HT1080 (cell line): ENCODE results near the gene CKB. TPM values are rescaled to one million over a fixed set of nuclear protein-coding genes. Genes with fewer than 3 reads are reported as not detected.
A peak's percentile ranks its signal among the peaks of the same experiment; 100 is the strongest.

ENCODE experiments used
- DNase-seq: peaks from one replicate; pipeline ENCODE4 v3.0.0-alpha.2; 2015; ENCODE audit warnings: low read depth
- total RNA-seq: library from RNA; depleted of rRNA; stranded (reverse); fragments of >200 nt; shearing (Covaris generic); gene quantifications from 2 replicates; pipeline ENCODE4 v1.2.3, GENCODE V29; 2014

Gene CKB
- total RNA-seq, 1 experiment from 2014 or later: 5.9 TPM

DNA sequence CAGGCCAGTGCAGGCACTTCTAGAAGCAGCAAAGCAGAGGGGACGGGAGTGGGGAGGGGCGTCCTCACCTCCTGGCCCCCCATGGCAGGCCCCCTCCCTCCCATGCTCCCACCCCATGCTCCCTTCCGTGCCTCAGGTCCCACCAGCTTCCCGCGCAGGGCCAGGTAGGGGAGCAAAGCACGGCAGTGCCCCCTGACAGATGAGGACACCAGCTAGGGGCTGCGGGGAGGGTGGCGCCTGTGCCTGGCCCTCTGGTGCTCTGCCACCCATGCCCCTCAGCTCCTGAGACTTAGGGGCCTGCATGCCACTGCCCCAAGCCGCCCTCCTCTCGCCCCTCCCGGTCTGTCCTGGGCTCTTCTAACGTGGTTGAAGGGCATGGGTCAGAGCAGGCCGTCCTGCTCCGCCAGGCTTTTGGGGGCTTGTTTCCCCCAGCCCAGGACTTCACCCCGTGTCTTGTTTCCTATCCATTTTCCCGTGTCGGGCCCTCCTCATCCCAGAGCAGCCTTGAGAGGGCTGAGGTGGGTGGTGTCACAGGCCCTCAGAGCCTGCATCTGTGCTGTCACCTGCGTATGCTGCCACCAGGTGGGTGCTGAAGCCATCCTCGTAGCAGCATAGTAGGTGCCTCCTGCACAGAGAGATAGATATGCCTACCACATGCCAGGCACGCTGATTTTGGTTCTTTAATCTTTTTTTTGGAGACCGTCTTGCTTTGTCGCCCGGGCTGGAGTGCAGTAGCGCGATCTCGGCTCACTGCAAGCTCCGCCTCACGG, 16.6 kb upstream of the CKB start:
- no peak for DNase-seq

DNA sequence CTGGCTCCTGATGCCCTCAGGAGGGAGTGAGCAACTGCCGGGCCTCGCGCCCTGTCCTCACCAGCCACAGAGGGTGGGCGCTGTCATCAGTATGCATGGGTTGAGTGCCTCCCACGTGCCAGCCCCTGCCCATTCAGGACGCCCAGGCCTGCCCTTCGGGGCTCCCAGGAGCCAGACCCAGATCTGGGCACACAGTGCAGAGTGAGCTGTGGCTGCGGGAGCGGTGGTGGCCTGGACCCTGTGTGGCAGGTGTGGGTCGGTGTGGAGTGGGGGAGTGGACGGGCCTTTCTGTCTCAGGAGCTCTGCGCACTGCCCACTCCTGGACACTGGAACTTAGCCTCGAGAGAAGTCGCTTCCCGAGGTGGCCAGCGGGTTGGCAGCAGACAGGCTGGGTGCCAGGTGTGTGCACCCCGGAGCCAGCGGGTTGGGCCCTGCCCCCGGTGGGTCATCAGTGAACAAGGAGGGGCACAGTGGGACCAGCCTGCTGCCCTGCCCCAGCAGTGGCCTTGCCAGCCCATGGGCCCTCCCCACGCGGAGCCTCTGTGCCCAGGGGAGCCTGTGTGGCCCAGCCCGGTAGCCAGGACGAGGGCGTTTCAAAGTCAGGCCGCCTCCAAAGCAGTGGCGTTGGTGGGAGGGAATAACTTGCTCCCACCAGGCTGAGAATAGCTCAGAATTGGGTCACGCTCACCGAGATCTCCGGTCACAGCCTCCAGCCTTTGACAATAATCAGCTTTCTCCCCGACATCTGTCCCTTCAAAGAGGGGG, 15.8 kb upstream of the CKB start:
- no peak for DNase-seq

DNA sequence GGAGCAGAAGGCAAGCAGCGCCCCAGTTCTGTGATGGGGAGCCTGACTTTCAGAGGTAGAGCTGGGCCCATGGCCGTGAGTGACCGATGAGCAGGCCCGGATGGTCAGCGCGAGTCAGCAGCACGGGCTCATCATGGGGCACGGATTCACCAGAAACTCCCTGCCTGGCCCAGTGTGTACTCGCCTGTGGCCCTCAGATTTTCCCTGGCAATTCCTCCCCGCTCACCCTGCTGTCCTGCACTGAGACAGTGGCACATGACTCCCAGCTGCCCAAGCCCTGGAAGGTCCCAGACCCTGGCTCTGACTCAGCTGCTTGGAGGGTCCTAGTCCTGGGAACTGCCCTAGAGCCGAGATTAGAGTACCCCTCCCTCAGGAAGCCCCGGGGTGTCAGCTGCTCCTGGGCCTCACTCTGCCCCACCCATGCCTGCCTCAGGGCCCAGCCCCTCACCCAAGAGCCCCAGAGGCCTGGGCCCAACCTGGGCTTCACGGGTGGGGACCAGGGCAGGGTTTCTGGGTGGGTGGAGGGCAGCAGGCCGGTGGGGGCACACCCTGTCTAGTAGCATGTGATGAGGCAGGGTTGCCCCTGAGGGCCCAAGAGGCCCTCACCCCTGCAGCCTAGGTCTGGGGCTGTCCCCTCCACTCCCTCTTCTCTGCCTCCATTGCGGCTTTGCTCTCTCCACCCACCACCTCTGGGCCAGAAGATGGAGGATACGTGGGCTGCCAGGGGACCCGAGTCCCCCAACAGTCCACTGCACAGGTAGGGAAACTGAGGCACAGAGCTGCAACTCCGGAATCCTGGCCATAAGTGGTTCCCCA, 14.8 kb upstream of the CKB start:
- DNase-seq: no peak

DNA sequence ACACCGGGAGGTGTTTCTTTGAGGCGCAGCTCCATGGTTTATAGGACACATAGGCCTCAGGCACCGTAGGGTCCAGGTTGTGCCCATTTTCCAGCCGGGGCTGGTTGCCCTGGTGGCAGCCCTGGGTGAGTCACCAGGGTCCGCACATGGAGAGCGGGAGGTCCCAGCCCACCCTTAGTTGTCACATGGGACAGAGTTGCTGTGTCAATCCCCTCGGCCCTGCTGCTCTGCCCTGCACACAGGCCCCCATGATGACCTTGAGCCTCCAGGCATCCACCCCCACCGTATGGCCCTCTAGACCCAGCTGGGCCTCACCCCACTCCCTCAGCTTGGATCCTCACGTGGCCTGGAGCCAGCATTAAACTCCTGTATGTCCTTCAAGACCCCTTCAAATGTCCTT, 14.1 kb upstream of the CKB start:
- DNase-seq: no peak

DNA sequence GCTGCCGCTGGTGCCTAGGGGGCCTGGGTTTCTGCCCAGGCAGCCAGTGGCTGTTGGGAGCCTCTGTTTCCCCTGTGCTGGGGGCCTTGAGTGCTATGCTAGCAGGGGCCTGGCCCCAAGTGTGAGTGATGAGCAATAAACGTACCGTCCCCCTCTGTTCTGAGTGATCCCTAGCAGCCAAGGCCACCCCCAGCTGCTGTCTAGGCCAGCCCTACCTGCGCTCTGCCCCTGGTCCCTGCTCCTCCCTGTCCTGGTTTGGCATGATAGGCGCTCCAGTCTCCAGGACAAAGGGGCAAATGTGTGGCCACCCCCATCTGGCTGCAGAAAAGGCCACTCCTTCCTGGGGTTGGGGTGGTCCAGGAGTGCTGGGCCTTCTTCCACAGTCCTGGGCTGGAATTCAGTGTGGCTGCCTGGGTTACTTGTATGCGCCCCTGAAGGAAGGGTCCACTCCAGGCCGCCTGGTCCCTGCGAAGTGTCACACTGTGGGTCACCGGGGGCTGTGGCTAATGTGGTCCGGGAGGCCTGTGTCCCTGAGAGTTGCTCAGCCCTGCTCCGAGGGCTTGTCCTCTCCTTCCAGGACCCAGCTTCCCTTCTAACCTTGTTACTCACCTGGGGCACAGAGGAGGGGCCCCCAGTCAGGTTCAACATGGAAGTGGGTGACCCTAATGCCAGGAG, 13.4 kb upstream of the CKB start:
- no peak for DNase-seq

DNA sequence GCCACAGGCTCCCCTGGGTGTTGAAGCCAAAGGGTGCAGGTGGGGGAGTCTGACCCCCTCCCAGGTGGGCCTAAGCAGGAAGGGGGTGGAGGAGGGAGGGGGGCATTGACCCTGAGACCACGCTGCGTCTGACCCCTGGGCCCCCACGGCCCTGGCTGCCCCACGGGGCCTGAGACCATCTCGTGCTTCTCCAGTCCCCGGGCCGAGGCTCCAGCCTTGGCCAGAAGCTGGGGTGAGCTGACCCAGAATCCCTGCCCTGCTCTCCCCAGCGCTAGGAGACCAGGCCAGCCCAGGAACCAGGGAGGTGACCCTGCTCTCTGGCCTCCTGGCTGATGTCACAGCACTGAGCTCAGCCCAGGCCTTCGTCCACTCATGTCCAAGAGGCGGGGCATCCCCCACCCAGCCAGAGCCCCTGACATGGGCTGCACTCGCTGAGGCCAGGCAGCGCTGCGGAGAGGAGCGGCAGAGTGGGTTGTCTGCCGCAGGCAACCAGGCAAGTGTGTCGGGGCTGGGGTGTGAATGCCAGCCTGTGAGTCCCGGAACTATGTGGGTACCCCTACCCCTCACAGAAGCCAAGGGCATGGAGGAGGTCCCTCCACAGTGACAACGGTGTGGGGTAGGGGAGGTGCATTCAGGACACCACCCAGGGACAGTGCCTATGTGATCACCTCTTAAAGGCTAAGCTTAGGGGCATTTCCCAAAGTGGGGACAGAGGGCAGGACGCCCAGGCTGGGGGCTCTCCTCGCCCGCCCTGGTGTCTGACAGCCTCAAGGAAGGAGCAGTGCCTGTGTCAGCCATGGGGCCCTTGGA, 12.7 kb upstream of the CKB start:
- DNase-seq: no peak

DNA sequence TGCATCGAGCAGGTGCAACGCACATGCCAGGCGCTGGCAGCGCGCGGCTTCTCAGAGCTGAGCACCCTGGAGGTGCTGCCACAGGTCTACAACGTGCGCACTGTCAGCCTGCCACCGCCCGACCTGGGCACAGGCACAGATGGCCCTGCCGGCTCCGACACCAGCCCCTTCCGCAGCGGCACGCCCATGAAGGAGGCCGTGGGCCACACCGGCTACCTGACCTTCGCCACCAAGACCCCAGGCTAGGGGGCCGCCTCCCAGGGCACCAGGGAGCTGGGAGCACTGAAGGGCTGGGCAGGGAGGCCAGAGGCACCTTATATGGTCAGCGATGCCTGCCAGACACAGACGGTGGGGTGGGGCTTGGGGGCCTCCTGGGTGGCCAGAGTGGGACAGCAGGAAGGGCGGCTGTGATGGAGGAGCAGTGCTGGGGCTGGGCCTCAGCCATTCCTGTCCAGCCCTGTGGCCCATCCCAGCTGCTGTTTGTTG, 12.0 kb upstream of the CKB start:
- no peak for DNase-seq

DNA sequence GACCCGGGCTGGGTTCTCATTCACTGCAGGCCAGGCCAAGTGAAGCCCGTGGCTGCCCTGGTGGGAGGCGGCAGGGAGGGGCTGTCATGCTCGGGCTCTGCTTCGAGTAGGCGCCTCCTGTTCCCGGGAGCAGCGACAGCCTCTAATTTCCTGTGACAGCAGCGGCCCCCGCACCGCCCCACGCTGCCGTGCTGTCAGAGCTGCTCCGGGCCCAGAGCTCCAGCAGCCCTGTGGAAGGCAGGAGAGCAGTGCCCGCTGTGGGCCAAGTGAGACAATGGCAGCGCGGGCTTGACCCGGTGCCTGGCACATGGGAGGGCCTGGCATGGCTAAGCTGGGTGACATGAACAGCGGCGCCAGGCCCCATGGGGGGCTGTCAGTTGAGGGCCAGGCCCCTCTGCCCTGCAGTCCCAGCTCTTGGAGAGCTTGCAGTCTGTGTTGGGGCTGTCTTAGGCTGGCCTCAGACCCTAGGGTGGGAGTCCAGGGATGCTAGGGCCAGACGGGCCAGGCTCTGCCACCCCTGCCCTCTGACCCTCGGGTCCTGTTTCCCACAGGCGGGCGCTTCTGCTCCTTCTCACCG, 11.5 kb upstream of the CKB start:
- no peak for DNase-seq

DNA sequence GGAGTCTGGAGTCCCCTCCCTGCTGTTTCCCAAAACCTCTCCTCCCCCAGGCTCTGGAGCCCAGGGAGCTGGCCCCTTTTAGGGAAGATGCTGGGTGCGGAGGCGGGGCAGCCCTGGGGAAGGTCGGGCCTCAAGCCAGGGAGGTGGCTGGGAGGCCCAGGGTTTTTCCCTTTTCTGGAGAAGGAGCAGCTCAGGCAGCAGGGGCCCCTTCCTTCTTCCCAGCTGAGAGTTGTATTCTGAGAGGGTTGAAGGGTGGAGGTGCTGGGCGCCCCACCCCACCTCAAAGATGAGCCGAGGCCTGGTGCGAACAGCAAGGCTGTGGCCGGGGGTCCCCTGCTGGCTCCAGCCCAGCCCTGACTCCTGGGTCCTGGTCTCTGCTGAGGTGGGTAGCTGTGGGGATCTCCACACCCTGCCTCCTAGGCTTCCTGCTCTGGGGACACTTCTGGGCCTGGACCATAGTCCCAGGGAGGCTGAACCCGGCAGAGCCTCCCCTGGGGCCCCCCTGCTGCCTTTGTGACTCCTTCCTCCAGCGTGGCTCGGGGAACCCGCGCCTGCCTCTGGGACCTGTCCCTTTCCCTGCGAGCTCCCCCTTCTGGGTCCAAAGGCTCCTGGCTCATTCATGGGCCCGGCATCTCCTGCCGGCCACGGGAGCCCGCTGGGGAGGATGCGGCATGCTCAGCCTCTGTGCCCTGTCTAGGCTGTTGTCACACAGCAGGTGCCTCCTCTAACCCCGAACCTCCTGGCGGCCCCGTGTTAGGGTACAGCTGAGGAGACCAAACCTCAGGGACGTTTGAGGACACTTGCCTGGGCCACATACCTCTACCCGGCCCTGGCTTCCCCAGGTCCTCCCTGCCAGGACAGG, 10.7 kb upstream of the CKB start:
- DNase-seq: no peak

DNA sequence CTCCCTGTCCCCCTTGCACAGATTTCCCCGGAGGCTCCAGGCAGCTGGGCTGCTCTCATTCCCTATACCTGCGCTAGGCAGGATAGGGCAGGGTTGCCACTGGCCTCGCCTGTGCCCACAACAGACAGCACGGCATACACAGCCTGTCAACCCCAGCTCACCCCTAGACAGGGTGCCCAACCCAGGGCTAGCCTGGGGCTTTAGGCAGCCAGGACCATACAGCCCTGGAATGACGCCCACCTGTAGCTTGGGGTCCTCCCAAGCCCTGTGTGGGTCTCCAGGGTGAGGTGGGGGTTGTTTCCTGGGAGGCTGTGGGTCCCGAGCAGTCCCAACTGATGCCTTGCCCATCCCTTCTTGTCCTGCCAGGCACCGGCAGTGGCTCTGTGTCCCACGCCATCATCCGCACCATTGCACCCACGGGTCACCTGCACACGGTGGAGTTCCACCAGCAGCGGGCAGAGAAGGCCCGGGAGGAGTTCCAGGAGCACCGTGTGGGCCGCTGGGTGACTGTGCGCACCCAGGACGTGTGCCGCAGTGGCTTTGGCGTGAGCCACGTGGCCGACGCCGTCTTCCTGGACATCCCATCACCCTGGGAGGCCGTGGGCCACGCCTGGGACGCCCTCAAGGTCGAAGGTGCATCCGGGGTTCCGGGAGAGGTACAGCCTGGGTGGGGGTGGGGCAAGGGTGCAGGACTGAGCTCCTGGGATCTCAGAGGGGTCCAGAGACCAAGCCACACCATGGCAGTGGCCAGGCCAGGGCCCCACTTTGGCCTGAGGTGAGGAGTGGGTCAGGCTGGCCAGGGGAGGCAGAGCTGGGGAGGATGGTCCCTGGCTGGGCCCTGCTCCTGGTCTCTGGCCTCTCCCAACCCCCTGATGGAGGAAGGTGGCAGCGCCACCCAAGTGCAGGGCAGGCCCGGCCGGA, 9.8 kb upstream of the CKB start:
- no peak for DNase-seq

DNA sequence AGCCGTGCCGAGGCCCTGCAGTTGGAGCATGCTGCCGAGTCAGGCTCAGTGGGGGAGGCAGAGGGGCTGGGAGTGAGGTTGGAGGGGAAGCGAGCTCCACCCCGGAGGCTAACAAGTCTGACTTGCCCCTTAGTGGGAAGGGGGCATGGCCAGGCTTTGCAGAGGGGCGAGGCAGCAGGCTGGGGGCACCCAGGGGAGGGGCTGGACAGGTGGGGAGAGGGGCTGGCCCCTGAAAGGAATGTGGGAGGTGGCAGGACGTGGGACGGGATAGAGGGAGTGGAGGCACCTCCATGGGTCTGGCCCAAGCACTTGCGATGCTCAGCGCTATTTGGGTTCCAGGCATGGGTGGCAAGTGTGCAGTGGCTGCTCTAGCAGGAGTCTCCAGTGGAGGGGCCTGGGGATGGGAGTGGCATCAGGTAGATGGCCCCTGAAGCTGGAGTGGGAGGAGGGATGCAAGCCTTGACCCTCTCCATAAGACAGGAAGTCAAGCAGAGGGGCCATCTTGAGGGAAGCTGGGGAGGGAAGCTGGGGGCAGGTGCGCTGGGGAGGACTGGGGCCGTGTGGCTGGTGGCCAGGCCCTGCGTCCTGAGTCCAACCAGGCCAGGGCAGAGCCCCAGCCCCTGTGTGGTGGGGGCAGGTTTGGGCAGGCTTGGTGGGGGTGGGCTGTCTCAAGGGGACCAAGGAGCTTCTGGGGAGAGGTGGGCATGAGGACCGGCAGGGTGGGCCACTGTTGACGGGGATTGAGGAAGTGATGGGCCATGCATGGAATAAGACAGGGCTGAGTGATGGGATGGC, 9.0 kb upstream of the CKB start:
- no peak for DNase-seq

DNA sequence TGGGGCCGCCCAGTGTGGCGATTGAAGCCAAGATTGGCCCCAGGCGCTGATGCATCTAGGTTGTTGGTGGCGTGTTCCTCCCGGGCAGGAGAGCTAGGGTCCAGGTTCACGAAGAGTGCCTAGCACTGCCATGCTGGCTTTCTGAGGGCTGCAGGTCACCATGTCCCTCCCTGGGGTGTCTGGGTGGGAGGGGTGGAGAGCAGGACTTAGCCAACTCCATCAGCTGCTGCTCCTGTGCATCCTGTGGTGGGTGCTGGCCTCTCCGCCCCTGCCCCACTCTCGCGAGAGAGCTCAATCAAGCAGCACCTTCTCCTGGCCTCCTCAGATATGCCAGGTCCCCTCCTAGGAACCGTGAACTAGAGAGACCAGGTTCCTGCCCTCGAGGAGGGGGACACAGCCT, 8.2 kb upstream of the CKB start:
- no peak for DNase-seq

DNA sequence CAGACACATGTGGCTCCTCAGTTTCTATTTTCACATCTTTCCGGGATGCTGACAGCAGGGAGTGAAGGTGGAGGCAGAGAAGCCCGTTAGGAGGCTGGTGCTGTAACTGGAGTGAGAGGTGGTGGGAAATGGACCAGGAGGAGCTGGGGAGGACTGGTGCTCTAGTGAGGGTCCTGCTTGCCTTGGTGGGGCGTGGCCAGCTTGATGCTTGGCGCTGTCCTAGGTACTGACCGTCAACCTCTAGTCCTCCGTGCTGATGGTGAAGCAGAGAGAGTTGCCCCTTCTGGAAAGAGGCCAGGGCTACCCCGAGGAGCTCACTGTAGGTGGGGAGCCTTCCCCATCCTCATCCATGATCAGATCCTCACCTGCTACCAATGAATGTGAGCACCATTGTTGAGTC, 7.8 kb upstream of the CKB start:
- no peak for DNase-seq

DNA sequence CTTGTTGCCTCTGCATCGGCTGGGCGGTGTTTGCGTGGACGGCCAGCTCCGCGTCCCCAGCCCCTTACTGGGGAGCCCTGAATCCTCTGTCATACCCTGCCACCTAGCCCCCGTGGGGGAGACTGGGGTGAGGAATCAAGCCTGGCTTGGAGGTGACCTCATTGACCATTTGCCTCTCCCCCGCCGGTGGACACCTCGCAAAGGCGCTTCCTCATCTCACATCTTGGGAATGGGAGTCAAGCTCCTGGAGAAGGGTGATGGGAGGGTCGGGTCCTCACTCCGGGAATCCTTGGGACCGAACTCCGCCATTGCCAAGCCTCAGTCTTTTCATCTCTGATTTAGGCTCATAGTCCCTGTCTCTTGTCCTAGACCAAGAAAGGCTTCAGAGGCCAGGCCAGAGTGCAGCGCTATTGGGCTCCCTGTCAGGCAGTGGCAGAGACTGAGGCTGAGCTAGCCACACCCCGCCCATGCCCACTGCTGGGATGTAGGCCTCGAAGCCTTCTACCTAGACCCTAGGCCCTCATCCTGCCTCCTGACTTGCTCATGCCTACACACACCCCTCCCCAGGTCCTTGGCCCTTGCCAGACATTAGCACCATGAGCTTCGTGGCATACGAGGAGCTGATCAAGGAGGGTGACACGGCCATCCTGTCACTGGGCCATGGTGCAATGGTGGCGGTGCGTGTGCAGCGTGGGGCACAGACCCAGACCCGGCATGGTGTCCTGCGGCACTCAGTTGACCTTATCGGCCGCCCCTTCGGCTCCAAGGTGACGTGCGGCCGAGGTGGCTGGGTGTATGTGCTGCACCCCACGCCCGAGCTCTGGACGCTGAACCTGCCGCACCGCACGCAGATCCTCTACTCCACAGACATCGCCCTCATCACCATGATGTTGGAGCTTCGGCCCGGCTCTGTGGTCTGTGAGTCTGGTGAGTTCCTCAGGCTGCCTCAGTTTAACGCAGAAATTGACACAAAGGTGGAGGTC, 7.0 kb upstream of the CKB start:
- no peak for DNase-seq

DNA sequence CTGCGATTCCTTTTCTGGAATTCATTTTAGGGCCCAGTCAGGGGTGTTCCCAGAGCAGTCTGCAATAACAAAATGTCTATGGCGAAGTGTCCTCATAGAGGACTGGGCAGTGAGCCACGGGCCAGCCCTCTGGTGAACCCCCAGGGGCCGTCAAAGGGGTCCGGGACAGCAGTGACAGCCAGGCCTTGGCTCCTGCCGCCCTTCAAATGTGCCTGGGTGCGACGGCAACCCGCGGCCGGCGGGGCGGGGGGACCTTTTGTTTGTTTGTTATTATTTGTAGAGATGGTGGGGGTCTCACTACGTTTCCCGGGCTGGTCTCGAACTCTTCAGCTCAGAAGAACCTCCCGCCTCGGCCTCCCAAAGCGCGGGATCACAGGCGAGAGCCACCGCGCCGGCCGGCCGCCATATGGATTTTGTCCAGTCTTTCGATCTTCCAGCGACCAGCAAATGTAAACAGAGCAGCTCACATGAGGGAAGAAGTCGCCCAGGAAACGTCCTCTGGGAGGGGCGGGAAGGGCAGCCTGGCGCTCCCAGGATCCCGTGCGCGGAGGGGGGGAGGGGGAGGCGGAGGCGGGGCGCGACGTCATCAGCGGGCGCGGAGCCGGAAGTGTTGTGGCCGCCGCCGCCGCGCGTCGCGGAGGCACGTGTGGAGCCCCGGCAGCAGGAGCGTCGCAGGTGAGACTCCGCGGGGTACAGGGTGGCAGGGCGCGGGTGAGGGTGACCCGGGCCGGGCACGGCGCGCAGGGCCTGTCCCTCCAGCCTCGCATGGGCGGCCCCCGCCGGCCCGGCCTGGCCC, 6.2 kb upstream of the CKB start, which contains the start of gene TRMT61A:
TRMT61A (plus strand) TSS at position 610 of the 796 bp plus-strand sequence. CDS start 783 bp downstream, outside the sequence.
- peak; percentile 68 for DNase-seq
